HepG2 (cell line): Measurements from ENCODE around the gene PPP1R7. TPM values are rescaled to one million over a fixed set of nuclear protein-coding genes. Genes with fewer than 3 reads are reported as not detected.

Source experiments
- ARID2 ChIP-seq: sonication (generic); formaldehyde crosslinking; IDR thresholded peaks from 2 replicates; pipeline ENCODE4 v1.8.1; 2022; ENCODE audit warnings: mild to moderate bottlenecking, missing genetic modification reagents, borderline replicate concordance
- FOXA1 ChIP-seq, 2 experiments: fragments of 450-650 bp in 1 of 2; sonication (generic) in 1 of 2; formaldehyde crosslinking in 1 of 2; IDR thresholded peaks; 2 replicates each; pipeline versions ENCODE4 v1.4.0 to v1.6.1; 2016 to 2020; ENCODE audit warnings: missing genetic modification reagents in 1 of 2
- GPN1 ChIP-seq: sonication (generic); formaldehyde crosslinking; IDR thresholded peaks from 2 replicates; pipeline ENCODE4 v1.5.1; 2020; ENCODE audit warnings: missing genetic modification reagents, borderline replicate concordance
- IRF1 ChIP-seq: sonication (generic); formaldehyde crosslinking; IDR thresholded peaks from 2 replicates; pipeline ENCODE4 v1.4.0; 2020; ENCODE audit warnings: low read depth, mild to moderate bottlenecking, missing genetic modification reagents
- PBX2 ChIP-seq: IDR thresholded peaks from 2 replicates; pipeline ENCODE4 v1.6.1; 2016; ENCODE audit warnings: control low read depth
- RFX1 ChIP-seq: fragments of 450-650 bp; IDR thresholded peaks from 2 replicates; pipeline ENCODE4 v1.6.1; 2017
- WIZ ChIP-seq: sonication (generic); formaldehyde crosslinking; IDR thresholded peaks from 2 replicates; pipeline ENCODE4 v1.5.1; 2020; ENCODE audit warnings: mild to moderate bottlenecking, missing genetic modification reagents
- YEATS4 ChIP-seq: sonication (generic); formaldehyde crosslinking; IDR thresholded peaks from 2 replicates; pipeline ENCODE4 v1.4.0; 2020; ENCODE audit warnings: missing genetic modification reagents, borderline replicate concordance
- ZBTB4 ChIP-seq: sonication (generic); formaldehyde crosslinking; IDR thresholded peaks from 2 replicates; pipeline ENCODE4 v1.4.0; 2020; ENCODE audit warnings: missing genetic modification reagents, mild to moderate bottlenecking, borderline replicate concordance
- ZNF430 ChIP-seq: sonication (generic); formaldehyde crosslinking; IDR thresholded peaks from 2 replicates; pipeline ENCODE4 v1.9.0; 2021; ENCODE audit warnings: mild to moderate bottlenecking, missing genetic modification reagents
- ZNF530 ChIP-seq: sonication (generic); formaldehyde crosslinking; IDR thresholded peaks from 2 replicates; pipeline ENCODE4 v1.5.0; 2020; ENCODE audit warnings: low read depth, mild to moderate bottlenecking, missing genetic modification reagents
- ZNF616 ChIP-seq: sonication (generic); formaldehyde crosslinking; IDR thresholded peaks from 2 replicates; pipeline ENCODE4 v1.5.0; 2020; ENCODE audit warnings: low read depth, mild to moderate bottlenecking, missing genetic modification reagents
- ZNF891 ChIP-seq: sonication (generic); formaldehyde crosslinking; IDR thresholded peaks from 2 replicates; pipeline ENCODE4 v1.5.0; 2020; ENCODE audit warnings: mild to moderate bottlenecking, missing genetic modification reagents
- ZSCAN30 ChIP-seq: sonication (generic); formaldehyde crosslinking; IDR thresholded peaks from 2 replicates; pipeline ENCODE4 v1.5.0; 2020; ENCODE audit warnings: mild to moderate bottlenecking, missing genetic modification reagents
- polyA plus RNA-seq, 8 experiments: library from polyadenylated mRNA; depleted of rRNA in 3 of 8; stranded (reverse) in 7 of 8; unstranded in 1 of 8; fragments of >200 nt; fragmentation: Illumina TruSeq in 4 of 8; extraction: Trizol in 4 of 8; gene quantifications; 2 replicates each; pipeline versions ENCODE4 v1.2.1 to v1.2.3, GENCODE V29; 2011 to 2016; ENCODE audit warnings: low read depth in 4 of 8, missing spikeins in 1 of 8, mixed read lengths in 1 of 8; ENCODE audit not compliant: insufficient read depth in 1 of 8
- total RNA-seq, 5 experiments: library from RNA; depleted of rRNA; stranded (reverse); fragments of >200 nt; fragmentation: Illumina TruSeq; extraction: Trizol; gene quantifications; 2 replicates each; pipeline ENCODE4 v1.2.3, GENCODE V29; 2016; ENCODE audit warnings: low read depth in 1 of 5
- TF ChIP-seq, protein P1 (sequence below): sonication (generic); formaldehyde crosslinking; IDR thresholded peaks from 2 replicates; pipeline ENCODE4 v1.4.0; 2020; ENCODE audit warnings: missing genetic modification reagents, borderline replicate concordance
- TF ChIP-seq, protein P2 (sequence below): IDR thresholded peaks from 2 replicates; pipeline ENCODE4 v1.6.1; 2016; ENCODE audit warnings: missing compliant biosample characterization, missing genetic modification reagents, borderline replicate concordance

The PPP1R7 gene
- total and polyA plus RNA-seq, 2 of the 13 experiments (the other 11 are each of a cell fraction or from before 2014, with no cell fraction given): 33.3 to 67.9 TPM

DNA sequence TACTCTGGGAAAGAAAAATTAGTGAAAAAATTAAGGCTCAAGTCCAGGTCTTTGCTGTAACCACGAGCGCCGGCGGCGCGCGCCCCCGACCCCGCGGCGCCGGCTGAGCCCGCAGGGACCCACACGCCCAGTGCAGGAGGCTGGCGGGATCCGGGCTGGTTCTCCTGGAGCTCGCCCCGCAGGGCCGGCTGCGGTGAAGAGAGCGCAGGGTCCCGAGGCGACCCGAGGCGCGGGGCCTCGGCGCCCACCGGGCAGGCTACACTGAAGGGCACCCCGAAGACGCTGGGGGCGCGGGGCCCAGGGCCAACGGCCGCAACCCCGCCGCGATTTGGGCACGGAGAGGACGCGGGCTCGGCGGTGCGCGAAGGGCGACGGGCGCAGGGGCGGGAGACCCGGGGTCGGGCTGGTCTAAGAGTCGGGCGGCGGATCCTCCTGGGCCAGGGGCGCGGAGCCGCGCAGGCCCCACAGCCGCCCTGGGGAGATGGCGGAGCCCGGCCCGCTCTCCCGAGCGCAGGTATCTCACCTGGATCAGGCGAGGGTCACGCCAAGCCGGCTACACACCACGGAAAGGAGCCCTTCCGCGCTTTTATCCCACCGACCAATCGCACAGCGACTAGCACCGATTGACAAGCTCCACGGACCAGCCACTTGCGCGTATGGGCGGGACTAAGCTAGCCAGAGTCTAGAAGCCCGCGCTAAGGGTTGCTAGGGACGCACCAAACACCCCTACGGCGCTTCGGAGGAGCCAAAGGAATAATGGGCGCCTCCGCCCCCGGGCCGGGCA lies 1.2 kb upstream of the PPP1R7 start, which contains the start of gene PASK (continued):
- TF ChIP-seq, protein P1, sequence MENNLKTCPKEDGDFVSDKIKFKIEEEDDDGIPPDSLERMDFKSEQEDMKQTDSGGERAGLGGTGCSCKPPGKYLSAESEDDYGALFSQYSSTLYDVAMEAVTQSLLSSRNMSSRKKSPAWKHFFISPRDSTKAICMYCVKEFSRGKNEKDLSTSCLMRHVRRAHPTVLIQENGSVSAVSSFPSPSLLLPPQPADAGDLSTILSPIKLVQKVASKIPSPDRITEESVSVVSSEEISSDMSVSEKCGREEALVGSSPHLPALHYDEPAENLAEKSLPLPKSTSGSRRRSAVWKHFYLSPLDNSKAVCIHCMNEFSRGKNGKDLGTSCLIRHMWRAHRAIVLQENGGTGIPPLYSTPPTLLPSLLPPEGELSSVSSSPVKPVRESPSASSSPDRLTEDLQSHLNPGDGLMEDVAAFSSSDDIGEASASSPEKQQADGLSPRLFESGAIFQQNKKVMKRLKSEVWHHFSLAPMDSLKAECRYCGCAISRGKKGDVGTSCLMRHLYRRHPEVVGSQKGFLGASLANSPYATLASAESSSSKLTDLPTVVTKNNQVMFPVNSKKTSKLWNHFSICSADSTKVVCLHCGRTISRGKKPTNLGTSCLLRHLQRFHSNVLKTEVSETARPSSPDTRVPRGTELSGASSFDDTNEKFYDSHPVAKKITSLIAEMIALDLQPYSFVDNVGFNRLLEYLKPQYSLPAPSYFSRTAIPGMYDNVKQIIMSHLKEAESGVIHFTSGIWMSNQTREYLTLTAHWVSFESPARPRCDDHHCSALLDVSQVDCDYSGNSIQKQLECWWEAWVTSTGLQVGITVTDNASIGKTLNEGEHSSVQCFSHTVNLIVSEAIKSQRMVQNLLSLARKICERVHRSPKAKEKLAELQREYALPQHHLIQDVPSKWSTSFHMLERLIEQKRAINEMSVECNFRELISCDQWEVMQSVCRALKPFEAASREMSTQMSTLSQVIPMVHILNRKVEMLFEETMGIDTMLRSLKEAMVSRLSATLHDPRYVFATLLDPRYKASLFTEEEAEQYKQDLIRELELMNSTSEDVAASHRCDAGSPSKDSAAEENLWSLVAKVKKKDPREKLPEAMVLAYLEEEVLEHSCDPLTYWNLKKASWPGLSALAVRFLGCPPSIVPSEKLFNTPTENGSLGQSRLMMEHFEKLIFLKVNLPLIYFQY (CRISPR knock-in tag): peak; percentile 42; the same call in 1 of the 2 replicates
- peak; percentile 78; the same call in 1 of the 2 replicates for TF ChIP-seq RFX1
- no peak for TF ChIP-seq ZBTB4 (CRISPR knock-in tag)
- TF ChIP-seq ZNF430: 0 out of 2 replicates have a peak, but pooled peaks have one; percentile 67
- TF ChIP-seq PBX2 (CRISPR knock-in tag): peak; percentile 93
- no peak for TF ChIP-seq ZNF616
- no peak for TF ChIP-seq FOXA1 (IDR thresholded peaks at IDR 0.05)
- no peak for TF ChIP-seq FOXA1 (CRISPR knock-in tag; IDR thresholded peaks at IDR 0.05)
- TF ChIP-seq IRF1: 0 out of 2 replicates have a peak, but pooled peaks have one; percentile 18
- TF ChIP-seq ZNF891: peak; percentile 17
- TF ChIP-seq, protein P2, sequence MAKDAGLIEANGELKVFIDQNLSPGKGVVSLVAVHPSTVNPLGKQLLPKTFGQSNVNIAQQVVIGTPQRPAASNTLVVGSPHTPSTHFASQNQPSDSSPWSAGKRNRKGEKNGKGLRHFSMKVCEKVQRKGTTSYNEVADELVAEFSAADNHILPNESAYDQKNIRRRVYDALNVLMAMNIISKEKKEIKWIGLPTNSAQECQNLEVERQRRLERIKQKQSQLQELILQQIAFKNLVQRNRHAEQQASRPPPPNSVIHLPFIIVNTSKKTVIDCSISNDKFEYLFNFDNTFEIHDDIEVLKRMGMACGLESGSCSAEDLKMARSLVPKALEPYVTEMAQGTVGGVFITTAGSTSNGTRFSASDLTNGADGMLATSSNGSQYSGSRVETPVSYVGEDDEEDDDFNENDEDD (CRISPR knock-in tag): peak; percentile 94; the same call in 1 of the 2 replicates
- TF ChIP-seq GPN1 (CRISPR knock-in tag): peak; percentile 77; the same call in 1 of the 2 replicates
- no peak for TF ChIP-seq ZSCAN30 (CRISPR knock-in tag)
- TF ChIP-seq YEATS4: peak; percentile 69; the same call in 1 of the 2 replicates
- TF ChIP-seq ARID2 (CRISPR knock-in tag): peak; percentile 64; the same call in 1 of the 2 replicates
- no peak for TF ChIP-seq ZNF530
- TF ChIP-seq WIZ (CRISPR knock-in tag): peak; percentile 38; the same call in 1 of the 2 replicates
